ENCODE results near the gene ROCK2.
"Not testable (repeated sequence)": the region's sequence is repeated elsewhere in the genome, so short reads cannot be mapped to it uniquely, and the experiment has no call there.

ROCK2 gene

DNA sequence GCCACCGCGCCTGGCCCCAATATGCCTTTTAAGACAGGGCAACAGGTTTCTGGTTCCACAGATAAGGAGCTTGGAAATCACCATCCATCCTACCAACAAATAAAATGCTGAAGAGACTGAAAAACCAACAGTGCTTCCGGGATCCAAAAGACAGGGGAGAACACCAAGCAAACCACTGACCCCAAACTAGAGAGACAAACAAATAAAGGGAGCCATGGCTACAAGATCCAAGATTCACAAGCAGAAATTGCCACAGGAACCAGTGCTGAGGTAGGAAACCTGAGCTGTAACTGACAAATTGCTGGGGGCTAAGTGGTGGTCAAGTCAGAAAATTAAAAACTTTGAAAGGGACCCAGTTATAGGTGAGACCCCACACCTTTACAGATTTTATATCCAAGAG is 76.5 kb downstream of the ROCK2 start:
- no peak for DNase-seq (ENCODE audit: low read depth)

DNA sequence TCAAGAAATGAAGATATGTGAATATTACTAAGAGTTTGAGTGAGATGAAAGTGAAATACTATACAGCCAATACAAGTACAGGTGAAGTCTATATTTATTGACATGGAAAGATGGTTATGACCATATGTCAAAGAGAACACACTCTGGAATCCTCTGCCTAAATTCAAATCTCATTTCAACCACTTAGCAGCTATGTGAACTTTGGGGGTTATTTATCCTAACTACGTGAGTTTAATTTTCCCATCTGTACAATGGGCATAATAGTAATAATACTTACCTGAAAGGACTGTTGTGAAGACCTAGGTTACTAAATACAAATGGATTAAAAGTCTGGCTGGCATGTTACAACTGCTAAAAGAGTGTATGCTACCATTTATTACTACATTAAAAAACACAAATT is 79.6 kb downstream of the ROCK2 start:
- DNase-seq (ENCODE audit: low read depth) = no peak

DNA sequence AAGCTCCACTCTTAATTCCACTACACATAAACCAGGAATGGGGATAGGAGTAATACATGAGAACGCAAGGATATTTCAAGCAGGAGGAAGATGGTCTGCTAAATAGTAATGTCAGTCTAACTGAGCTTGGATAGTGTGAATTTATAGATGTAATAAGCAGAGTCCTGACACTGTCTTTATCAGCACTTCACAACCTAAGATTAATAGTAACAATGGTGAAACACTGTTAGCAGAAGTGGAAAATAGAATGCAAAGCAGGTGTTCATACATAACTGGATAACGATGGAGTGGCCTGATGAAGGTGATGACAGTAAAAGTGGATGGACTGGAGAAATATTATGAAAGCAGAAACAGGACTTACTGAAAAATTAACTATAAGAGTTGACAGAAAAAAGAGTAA is 80.4 kb downstream of the ROCK2 start:
- no peak for DNase-seq (ENCODE audit: low read depth)

DNA sequence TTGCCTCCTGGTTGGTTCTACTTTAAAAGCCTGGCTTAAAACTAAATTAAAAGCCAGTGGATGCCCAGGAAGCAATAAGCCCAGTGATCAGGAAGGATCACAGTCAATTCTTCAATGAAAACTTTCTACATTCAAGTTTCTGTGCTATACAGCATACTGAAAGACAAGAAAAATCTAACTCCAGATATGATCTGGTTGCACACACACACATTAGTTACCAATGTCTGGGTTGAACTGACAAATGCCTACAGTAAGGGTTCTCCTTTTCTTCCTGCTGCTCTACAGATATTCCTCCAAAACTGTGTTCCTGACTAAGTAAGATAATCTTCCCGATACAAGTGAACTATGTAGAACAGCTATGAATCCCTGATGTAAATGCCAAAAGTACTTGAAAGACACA is 81.3 kb downstream of the ROCK2 start:
- DNase-seq (ENCODE audit: low read depth) = no peak

DNA sequence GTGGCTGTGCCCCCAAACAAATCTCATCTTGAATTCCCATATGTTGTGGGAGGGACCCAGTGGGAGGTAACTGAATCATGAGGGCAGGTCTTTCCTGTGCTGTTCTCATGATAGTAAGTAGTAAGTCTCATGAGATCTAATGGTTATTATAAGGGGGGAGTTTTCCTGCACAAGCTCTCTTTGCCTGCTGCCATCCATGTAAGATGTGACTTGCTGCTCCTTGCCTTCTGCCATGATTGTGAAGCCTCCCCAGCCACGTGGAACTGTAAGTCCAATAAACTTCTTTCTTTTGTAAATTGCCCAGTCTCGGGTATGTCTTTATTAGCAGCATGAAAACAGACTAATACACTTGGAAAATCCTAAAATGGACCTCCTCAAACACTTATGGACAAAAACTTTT is 82.0 kb downstream of the ROCK2 start:
- DNase-seq (ENCODE audit: low read depth) = not testable (repeated sequence)

DNA sequence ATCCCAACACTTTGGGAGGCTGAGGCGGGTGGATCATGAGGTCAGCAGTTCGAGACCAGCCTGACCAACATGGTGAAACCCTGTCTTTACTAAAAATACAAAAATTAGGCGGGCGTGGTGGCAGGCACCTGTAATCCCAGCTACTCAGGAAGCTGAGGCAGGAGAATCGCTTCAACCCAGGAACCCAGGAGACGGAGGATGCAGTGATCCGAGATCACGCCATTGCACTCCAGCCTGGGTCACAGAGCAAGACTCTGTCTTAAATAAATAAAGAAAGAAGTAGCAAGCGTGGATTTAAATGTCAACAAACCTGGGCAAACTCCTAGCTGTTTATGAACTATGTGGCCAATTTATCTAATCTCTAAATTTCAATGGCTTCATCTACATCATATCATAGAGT is 82.9 kb downstream of the ROCK2 start:
- not testable (repeated sequence) for DNase-seq (ENCODE audit: low read depth)

DNA sequence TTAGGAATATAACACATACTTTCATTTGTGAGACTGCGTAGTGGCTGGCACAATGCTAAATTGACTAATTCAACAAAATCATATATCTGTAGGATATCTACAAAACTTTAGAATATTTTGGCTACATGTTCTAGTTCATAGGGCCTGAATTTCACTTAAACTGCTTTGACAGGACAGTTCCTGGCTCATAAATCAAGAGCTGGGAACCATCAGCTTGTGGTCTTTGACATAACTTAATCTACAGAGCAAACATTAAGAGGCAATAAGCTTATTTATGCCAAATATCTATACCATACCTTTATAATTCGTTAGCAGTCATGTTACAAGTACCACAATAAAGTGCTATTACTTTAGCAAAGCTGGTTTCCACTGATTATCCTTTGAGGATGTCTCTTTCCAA is 83.5 kb downstream of the ROCK2 start:
- no peak for DNase-seq (ENCODE audit: low read depth)

DNA sequence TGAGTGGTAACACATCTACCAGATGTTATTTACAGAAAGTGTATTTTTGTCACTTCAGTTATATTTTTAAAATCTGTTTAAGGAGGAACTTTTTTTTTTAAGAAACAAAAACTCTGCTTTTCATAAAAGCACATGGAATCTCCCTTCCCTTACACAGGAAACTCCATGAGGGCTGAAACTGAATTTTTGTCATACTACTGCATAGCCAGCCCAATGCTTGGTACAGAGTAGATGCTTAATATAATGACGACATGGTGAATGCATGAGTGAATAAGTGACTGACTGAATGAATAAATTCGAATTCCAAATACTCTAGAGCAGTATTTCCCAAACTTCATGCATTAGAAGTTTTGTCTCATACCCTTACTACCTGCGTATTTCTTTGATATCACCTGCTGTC is 86.5 kb downstream of the ROCK2 start:
- no peak for DNase-seq (ENCODE audit: low read depth)

DNA sequence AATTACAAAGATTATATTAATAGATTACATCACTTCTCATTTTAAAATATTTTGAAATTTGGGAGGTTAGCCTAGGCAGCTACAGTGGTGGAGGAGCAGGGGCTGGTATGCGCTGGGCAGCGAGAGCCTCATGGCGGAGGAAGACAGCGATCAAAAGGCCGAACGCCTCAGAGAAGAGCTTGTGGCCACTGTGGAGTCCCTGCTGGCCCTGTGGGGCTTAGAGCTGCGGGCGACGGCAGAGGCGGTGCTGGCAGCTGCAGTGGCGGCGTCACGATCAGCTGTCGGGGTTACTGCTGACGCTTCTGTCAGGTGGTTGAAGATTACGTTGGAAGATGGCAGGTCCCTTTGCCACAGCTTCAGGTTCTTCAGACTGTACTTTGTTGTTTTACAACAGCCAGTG is 87.4 kb downstream of the ROCK2 start:
- no peak for DNase-seq (ENCODE audit: low read depth)

DNA sequence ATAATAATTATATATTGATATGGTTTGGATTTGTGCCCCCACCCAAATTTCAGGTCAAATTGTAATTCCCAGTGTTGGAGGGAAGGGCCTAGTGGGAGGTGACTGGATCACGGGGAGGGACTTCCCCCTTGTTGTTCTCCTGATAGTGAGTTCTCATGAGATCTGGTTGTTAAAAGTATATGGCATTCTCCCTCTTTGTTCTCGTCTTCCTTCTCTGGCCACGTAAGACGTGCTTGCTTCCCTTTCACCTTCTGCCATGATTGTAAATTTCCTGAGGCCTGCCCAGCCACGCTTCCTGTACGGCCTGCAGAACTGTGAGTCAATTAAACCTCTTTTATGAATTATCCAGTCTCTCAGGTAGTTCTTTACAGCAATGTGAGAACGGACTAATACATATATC is 88.3 kb downstream of the ROCK2 start:
- no peak for DNase-seq (ENCODE audit: low read depth)

DNA sequence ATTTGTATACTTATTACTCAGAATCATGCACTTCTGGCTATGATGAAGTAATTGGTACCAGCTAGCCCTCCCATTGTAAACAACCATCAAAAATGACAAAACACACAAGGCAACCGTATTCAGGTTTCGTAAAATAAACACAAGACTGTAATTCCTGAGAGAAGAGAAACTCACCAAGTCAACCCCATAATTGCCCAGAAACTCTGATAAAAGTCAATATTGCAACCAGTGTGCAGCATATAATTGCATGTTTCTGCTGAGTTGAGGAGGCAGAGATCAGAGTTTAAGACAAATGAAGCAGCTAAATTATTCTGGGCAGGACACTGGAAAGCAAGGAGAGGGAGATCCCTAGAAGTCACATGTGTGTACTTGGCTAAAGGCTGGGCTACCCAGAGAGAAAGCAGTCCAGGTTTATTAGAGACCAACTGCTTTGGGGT is 90.3 kb downstream of the ROCK2 start:
- no peak for DNase-seq (ENCODE audit: low read depth)

DNA sequence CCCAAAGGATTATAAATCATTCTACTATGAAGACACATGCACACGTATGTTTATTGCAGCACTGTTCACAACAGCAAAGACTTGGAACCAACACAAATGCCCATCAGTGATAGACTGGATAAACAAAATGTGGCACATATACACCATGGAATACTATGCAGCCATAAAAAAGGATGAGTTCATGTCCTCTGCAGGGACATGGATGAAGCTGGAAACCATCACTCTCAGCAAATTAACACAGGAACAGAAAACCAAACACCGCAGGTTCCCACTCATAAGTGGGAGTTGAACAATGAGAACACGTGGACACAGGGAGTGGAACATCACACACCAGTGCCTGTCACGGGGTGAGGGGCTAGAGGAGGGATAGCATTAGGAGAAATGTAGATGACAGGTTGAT is 92.0 kb downstream of the ROCK2 start:
- not testable (repeated sequence) for DNase-seq (ENCODE audit: low read depth)

DNA sequence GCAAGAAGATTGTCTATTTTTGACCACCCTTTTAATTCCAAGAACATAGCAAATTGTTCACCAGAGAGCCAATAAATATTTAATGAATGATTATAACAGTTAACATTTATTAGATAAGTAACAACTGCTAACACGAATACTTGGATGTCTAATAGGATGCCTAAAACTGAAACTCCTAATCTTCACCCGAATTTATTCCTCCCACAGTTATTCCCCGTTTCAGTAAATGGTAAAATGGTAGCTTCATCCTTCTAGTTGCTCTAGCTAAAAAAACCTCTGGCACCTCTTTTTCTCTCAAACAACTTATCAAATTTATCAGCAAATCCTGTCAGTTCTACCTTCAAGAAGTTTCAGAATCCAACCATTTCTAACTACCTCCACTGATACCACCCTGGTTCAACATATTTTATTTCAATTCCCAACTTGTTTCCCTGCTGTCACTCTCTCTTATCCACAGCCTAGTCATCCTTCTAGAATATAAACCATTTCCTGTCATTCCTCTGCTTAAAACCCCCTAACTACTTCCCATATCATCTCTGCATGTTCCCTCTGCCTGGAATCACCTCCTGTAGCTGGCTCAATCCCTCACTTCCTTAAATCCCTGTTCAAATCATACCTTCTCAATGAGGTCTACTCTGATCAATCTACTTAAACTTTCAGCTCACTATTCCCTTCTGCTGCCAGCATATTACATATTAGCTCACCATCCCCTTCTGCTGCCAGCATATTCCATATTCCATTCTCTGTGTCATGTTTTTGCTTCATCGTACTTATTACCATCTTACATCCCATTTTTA is 93.8 kb downstream of the ROCK2 start:
- no peak for DNase-seq (ENCODE audit: low read depth)

DNA sequence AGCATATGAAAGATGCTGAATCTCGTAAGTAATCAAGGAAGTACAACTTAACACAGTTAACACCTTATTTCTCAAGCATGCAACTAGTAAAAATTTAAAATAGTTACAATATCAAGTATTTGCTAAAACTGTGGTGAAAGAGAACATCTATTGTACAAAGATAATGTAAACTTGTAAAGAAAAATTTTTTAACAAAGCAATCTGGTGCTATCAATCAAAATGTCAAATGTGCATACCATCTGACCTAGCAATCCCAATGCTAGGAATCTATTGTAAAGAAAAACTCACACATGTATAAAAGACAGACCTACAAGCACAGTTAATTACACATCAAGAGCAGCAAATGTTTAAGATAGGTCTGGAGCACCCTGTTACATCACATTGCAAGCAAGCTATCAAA is 99.1 kb downstream of the ROCK2 start:
- DNase-seq (ENCODE audit: low read depth) = no peak

DNA sequence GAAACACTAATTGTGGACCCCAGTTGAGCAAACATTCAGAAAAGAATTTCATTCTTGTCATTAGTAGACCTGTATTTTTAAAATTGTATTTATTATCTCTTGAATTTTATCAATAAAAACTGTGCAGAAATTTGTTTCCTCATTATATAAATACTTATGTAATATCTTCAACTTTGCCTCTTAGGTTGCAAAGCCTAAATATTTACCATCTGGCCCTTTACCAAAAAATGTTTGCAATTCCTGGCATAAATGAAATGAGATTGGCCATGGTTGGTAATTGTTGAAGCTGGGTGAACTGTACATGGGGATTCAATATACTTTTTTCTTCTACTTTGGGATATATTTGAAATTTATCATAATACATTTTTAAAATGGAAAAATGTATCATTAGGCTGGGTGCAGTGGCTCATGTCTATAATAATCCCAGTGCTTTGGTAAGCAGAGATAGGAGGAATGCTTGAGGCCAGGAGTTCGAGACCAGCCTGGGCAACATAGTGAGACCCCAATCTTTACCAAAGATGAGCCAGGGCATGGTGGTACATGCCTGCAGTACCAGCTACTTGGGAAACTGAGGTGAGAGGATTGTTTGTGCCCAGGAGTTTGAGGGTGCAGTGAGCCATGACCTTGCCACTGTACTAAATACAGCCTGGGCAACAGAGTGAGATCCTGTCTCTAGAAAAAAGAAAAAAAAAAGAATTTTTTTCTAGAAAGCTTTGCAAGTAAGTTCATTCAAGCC is 100.2 kb downstream of the ROCK2 start:
- DNase-seq (ENCODE audit: low read depth) = no peak

DNA sequence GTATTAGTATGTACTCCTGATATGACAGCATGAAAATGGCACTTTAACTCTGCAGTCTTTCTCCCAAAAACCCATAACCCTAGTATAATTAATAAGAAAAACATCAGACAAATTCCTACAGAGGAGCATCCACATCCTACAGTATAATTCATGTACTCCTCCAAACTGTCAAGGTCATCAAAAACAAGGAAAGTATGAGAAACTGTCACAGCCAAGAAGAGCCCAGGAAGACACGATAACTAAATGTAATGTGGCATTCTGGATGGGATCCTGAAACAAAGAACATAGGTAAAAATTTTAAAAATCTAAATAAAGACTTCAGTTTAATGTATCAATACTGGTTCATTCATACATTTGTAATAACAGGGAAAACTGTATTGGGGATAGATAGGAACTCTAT is 100.9 kb downstream of the ROCK2 start:
- no peak for DNase-seq (ENCODE audit: low read depth)

DNA sequence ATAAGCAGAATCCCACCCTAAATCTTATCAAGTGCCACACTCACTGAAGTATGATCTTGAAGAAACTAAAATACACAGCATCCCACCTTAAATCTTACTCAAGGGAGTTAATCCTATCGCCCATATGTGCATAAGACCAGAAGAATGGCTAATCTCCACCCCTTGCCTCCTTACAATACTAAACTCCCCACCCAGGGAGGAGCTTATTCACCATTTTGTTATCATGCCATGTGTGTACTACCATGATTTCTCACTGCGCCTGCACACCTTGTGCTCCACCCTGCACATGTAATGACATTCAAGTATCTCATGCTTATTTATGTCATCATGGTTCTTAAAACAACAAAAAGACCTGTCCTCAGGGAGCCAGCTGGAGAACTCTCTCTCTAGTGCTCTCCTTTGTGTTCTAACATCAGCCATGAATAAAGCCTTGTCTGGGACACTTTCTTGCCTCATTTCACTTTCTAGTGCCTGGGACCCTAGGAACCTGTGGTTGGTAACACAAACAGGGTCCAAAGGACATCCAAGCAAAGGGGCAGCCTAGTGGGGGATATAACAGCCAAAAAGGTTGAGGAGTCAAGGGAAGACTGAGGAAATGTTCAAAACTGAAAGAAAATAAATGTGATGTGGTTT is 101.8 kb downstream of the ROCK2 start:
- DNase-seq (ENCODE audit: low read depth) = no peak

DNA sequence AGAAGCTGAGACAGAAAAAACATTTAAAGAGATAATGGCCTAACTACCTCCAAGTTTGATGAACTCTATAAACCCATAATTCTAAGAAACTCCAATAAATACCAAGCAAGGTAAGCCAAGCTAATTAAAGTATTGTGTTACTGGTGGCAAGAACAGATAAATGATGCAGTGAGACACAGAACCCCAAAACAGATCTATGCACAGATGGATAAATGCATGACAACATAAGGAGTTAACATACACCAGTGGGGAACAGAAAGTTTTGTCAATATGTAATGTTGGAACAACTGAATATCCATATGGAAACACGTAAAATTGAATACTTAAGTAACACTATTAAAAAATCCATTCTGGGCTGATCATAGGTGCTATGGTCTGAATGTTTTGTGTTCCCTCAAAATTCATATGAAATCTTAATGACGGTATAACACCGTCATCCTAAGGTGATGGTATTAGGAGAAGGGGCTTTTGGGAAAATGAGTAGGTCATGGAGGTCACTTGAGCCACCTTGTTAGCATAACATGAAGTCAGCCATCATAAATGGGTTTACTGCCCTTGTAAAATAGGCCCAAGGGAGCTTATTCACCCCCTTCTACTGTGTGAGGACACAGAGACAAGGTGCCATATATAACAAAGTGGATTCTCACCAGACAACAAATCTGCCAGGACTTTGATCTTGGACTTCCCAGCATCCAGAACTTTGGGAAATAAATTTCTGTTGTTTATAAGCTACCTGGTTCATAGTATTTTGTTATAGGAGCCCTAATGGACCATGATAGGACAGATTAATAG is 102.8 kb downstream of the ROCK2 start:
- DNase-seq (ENCODE audit: low read depth) = no peak

DNA sequence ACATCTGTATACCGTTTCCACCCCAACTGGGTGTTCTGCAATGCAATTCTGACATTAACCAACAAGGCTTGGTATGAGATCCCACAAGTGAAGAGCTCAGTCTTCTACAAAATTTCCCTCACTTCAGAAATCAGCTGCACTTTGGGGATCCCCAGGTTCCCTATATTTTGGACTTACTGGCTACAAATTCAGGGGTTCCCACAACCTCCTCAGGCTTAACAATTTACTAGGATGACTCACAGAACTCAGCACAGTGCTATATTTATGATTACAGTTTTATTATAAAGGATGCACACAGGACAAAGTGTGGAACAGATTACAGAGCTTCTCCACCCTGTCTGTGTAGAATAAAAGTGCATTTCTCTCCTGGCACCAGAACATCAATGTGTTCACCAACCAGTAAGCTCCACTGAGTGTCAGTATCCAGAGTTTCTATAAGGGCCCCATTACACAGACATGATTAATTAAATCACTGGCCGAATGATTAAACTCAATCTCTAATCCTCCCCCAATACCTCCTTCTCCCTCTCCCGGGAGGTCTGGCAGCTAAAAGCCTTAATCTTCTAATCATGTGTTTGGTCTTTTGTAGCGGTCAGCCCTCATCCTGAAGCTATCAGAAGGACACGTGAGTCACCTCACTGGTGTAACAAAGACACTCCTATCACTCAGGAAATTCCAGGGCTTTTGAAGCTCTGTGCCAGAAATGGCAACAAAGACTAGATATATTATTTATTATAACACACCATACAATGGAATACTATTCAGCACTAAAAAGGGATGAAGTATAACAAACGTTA is 104.6 kb downstream of the ROCK2 start:
- no peak for DNase-seq (ENCODE audit: low read depth)

DNA sequence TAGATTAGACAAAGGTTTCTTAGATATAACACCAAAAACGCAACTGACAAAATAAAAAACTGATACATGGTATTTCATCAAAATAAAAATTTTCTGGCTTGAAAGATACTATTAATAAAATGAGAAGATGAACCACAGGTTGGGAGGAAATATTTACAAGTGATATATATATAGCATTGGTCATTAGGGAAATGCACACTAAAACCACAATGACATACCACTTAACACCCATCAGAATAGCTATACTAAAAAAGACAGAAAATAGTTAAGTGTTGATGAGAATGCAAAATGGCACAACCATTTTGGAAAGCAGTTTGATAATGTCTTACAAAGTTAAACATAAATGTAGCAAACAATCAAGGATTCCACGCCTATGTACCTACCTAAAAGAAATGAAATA is 105.3 kb downstream of the ROCK2 start:
- DNase-seq (ENCODE audit: low read depth) = no peak

DNA sequence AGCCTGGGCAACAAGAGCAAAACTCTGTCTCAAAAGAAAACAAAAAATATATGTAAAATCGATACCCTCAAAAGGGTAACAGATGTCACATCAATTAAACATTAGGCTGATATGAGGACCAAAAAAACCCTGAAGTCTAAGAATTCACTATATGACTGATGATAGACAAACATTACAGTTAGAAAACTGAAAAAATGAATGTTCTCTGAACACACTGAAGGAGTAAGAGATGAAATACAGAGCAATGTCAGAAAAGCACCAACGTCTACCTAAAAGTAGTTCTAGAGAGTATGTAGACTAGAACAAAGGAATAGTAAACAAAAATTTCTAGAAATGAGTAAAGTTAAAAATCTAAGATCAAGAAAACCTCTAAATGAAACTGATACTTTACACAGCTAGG is 107.3 kb downstream of the ROCK2 start:
- DNase-seq (ENCODE audit: low read depth) = no peak

DNA sequence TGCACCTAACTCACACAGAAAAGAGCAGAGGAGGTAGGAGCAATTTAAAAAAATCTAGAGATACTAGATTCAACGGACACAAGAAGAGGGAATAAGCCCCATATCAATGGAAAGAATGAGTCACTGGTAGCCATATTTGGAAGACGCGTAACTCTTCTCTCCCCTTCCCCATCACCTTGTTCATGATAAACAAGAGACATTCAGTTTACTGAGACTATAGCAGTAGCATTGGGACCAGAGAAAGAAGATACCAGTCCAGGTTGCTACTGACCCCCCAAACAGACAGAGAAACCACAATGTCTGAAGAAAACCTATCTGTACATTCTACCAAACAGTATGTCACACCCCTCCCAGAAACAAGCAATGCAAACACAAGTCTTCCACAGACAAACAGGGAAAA is 108.1 kb downstream of the ROCK2 start:
- no peak for DNase-seq (ENCODE audit: low read depth)
